Peyer's patch (tissue), 4 donors: ENCODE measurements around the gene CALU.

Experiments used
- POLR2A ChIP-seq, 2 donors: fragments of 450-650 bp; IDR thresholded peaks; one replicate each; pipeline ENCODE4 v1.5.1; 2017; ENCODE audit warnings: antibody characterized with exemption in 2 of 2, mild to moderate bottlenecking in 2 of 2, moderate library complexity in 2 of 2
- TF ChIP-seq, protein P1 (sequence below), 6 experiments: fragments of 450-650 bp in 4 of 6; fragments of 200-600 bp in 2 of 6; sonication (generic) in 1 of 6; IDR thresholded peaks; one replicate each; pipeline ENCODE4 v1.5.1; 2017 to 2019; ENCODE audit warnings: antibody characterized with exemption in 6 of 6, mild to moderate bottlenecking in 3 of 6, moderate library complexity in 1 of 6

DNA sequence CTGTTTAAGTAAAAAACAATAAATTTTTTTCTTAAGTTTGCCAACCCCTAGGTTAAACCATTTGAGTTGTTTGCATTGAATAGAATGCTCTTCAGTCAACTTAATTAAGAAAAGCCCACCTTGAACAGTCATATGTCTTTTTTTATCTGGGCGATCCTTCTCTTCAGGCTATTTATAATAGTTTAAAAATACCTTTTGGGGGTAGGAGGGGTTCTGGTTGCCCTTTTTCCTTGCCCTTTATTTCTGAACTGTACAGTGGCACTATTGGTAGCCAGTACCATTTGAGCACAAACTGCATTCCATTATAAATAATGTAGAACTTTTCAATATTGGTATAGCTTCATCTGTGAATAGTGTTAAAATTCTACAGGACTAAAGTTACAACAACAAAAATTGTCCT lies 13.1 kb downstream of the CALU start:
- TF ChIP-seq, protein P1, sequence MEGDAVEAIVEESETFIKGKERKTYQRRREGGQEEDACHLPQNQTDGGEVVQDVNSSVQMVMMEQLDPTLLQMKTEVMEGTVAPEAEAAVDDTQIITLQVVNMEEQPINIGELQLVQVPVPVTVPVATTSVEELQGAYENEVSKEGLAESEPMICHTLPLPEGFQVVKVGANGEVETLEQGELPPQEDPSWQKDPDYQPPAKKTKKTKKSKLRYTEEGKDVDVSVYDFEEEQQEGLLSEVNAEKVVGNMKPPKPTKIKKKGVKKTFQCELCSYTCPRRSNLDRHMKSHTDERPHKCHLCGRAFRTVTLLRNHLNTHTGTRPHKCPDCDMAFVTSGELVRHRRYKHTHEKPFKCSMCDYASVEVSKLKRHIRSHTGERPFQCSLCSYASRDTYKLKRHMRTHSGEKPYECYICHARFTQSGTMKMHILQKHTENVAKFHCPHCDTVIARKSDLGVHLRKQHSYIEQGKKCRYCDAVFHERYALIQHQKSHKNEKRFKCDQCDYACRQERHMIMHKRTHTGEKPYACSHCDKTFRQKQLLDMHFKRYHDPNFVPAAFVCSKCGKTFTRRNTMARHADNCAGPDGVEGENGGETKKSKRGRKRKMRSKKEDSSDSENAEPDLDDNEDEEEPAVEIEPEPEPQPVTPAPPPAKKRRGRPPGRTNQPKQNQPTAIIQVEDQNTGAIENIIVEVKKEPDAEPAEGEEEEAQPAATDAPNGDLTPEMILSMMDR (IDR thresholded peaks at IDR 0.05) = no peak
- no peak for TF ChIP-seq POLR2A (IDR thresholded peaks at IDR 0.05)
